ENCODE data around the gene RAP1GDS1.

DNA sequence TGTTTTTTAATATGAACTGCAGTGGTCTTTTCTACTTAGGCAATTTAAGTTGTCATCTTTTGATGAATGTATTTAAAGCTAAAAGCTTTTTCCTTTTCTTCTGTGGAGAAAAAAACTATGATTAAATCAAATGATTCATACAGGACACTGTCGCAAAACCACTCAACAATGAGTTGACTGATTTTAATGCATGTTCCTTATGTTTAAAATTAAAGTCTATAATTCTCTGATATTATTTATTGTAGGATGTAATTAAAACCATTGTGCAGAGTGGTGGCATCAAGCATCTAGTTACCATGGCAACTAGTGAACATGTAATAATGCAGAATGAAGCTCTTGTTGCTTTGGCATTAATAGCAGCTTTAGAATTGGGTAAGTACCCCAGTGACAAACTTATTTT lies 172.5 kb downstream of the RAP1GDS1 start:
- TF ChIP-seq CTCF (IDR thresholded peaks at IDR 0.05; ENCODE audit: insufficient read depth, low read length) (no peak), GABPA (IDR thresholded peaks at IDR 0.05; ENCODE audit: low read depth) (no peak)
- TF ChIP-seq, protein P1, sequence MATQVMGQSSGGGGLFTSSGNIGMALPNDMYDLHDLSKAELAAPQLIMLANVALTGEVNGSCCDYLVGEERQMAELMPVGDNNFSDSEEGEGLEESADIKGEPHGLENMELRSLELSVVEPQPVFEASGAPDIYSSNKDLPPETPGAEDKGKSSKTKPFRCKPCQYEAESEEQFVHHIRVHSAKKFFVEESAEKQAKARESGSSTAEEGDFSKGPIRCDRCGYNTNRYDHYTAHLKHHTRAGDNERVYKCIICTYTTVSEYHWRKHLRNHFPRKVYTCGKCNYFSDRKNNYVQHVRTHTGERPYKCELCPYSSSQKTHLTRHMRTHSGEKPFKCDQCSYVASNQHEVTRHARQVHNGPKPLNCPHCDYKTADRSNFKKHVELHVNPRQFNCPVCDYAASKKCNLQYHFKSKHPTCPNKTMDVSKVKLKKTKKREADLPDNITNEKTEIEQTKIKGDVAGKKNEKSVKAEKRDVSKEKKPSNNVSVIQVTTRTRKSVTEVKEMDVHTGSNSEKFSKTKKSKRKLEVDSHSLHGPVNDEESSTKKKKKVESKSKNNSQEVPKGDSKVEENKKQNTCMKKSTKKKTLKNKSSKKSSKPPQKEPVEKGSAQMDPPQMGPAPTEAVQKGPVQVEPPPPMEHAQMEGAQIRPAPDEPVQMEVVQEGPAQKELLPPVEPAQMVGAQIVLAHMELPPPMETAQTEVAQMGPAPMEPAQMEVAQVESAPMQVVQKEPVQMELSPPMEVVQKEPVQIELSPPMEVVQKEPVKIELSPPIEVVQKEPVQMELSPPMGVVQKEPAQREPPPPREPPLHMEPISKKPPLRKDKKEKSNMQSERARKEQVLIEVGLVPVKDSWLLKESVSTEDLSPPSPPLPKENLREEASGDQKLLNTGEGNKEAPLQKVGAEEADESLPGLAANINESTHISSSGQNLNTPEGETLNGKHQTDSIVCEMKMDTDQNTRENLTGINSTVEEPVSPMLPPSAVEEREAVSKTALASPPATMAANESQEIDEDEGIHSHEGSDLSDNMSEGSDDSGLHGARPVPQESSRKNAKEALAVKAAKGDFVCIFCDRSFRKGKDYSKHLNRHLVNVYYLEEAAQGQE (IDR thresholded peaks at IDR 0.05; ENCODE audit: insufficient replicate concordance, low read depth) = no peak
